Fibroblast of the aortic adventitia (primary cell): Measurements from ENCODE around the gene SMAD7. TPM values are rescaled to one million over a fixed set of nuclear protein-coding genes. Genes with fewer than 3 reads are reported as not detected.

Source experiments
- DNase-seq: peaks from one replicate; pipeline ENCODE4 v3.0.0-alpha.2; 2010; ENCODE audit warnings: low read depth
- H3K4me3 ChIP-seq: 2 replicates; pipeline ENCODE4 v1.5.1; 2011; ENCODE audit warnings: low read depth, mild to moderate bottlenecking, control low read depth, low read length, moderate library complexity
- total RNA-seq: library from RNA; depleted of rRNA; stranded (reverse); fragments of >200 nt; gene quantifications from 2 replicates; pipeline ENCODE4 v1.2.3, GENCODE V29; 2012; ENCODE audit warnings: low replicate concordance
- TF ChIP-seq, protein P1 (sequence below): IDR thresholded peaks from 2 replicates; pipeline ENCODE4 v1.5.1; 2011; ENCODE audit warnings: mild to moderate bottlenecking, low read length, control low read depth, inconsistent platforms; ENCODE audit not compliant: insufficient read depth

Gene SMAD7
- total RNA-seq, 1 donor: 27.2 TPM

DNA sequence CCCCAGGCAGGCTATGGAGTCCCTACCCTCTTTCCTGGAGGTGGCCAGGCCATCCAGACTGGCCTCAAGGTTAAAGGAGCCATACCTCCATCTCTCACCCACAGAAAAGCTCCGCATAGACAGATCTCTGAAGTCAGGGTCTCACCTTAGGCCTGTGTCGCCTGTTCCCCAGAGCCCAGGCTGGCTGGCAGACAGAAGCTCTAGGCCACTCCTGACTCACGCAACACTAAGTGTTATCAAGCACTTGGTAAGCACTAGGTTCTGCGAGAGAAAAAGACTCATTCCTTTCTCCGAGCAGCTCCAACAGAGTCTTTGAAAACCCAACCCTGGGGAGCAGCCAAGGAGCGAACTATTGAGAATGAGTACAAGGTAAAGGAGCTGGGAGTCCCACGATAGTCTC, 6.1 kb downstream of the SMAD7 start:
- peak overlapping the region; percentile 51 for H3K4me3 ChIP-seq

GRCh38 chr18:48943736-48944527, 6.8 kb downstream of the SMAD7 start:
- DNase-seq: no peak
- H3K4me3 ChIP-seq: peak overlapping the region; percentile 51

More for the DNA sequence above, 6.1 kb downstream of the SMAD7 start:
- peak; percentile 80 for DNase-seq
- TF ChIP-seq, protein P1, sequence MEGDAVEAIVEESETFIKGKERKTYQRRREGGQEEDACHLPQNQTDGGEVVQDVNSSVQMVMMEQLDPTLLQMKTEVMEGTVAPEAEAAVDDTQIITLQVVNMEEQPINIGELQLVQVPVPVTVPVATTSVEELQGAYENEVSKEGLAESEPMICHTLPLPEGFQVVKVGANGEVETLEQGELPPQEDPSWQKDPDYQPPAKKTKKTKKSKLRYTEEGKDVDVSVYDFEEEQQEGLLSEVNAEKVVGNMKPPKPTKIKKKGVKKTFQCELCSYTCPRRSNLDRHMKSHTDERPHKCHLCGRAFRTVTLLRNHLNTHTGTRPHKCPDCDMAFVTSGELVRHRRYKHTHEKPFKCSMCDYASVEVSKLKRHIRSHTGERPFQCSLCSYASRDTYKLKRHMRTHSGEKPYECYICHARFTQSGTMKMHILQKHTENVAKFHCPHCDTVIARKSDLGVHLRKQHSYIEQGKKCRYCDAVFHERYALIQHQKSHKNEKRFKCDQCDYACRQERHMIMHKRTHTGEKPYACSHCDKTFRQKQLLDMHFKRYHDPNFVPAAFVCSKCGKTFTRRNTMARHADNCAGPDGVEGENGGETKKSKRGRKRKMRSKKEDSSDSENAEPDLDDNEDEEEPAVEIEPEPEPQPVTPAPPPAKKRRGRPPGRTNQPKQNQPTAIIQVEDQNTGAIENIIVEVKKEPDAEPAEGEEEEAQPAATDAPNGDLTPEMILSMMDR: no peak

GRCh38 chr18:48943333-48943732, 7.4 kb downstream of the SMAD7 start:
- TF ChIP-seq, protein P1: no peak
- peak overlapping the region; percentile 51 for H3K4me3 ChIP-seq
- DNase-seq: no peak

More at GRCh38 chr18:48943736-48944527, 6.8 kb downstream of the SMAD7 start:
- TF ChIP-seq, protein P1: no peak

DNA sequence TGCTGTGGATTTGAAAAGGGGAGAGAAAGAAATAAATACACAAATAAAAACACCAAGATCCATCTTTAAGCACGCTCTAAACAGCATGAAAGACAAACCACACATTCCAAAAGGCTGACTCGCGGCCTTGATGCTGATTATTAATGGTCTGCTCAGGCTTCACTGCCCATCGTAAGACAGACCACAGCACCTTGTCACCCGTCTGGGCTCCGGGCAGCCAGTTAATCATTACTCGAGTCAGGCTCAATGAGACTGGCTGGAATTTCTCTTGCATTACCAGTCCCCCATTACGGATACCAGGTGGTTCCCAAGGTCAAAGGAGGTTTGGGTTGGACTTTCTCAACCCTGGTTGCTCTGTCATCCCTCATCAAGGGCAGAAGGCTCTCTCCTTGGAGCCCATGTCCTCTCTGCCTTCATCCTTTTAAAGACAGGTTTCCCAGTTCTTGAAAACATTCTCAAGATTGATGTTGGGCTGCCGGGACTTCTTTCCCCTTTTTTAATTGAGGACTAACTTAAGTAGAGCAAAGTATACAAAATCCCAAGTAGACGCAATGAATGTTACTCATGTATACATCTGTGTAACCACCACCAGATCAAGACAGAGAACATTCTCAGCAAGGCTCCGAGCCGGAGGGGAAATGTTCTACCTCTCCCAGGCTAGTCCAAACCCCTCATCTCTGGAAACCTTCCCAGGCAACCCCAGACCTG, 8.1 kb downstream of the SMAD7 start:
- peak; percentile 88 for DNase-seq
- TF ChIP-seq, protein P1: no peak
- peak overlapping the region; percentile 51 for H3K4me3 ChIP-seq

DNA sequence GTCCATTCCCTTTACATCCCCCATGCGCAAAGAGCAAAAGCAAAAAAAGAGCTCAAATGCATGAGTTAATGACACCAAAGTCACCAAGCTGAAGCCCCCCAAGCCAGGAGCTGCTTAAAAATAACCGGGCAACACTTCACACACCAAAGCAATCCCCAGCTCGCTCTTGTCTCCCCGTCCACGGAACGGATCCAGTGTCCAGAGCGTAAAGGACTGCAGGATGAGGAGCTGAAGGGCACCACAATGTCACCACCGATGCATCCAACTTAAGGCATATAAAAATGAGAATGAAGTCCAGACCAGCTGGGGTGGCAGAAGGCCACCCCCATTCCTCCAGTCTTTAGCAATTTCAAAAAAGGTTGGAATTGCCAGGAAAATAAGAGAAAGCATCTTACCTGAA, 8.7 kb downstream of the SMAD7 start:
- peak overlapping the region; percentile 51 for H3K4me3 ChIP-seq
- no peak for DNase-seq
- TF ChIP-seq, protein P1: no peak

DNA sequence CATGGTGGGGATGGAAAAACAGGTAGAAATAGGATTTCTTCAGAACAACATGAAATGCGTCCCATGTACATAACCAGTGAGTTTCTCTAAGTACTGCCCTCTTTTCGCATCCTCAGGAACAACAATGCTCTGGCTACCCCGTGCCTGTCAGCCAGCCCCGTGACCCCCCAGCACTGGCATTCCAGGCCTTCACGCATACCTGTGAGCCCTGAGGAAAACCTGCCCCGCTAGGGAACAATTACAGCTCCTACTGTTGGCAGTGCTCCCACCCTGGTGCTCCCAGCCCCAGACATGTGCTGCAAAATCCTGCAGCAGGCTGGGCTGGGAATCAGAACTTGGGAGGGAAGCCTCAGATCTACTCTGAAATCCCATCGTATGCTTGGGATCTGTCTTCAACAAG, 9.1 kb downstream of the SMAD7 start:
- TF ChIP-seq, protein P1: no peak
- peak overlapping the region; percentile 39 for H3K4me3 ChIP-seq
- no peak for DNase-seq
